ENCODE data around the gene POLR1H.

DNA sequence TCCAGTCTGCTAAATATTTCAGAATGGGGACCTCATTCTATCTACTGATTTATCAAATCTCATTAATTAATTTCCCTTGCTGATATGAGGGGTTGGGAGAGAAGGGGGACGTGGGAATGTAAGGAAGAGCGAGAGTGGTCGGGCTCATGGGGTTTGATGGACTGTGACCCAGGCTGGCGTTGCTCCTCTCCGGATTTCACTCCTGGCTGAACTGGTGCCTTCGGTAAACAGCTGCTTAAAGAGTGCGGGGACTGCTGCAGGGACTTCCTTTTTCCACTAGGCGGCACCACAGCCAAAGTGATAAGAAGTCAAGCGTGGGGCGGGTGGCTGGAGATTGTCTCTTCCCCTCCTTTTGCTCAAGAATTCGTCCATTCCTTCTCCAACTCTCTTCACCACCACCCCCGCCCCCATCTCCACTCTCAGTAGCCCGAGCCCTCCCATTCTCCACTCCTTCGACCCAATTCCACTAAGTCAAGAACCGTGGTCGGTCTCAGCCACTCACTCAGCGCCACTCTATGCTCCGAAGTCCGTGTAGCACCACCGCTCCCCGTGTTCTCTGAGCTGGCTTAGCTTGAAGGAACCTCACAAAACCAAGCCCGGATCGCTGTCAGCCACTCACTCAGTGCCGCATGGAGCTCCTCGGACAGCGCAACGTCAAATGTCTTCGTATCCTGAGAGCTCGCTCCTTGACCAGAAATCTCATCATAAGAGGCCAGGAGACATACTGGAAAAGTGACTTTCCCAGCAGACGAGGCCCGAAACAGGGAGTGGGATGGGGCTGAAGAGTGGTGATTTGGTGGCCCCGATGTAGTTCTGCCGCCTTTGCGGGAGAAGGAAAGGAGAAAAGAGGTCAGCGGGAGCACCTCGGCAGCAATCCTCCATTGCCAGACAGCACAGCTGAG, 42.2 kb downstream of the POLR1H start:
- TF ChIP-seq, protein P1, sequence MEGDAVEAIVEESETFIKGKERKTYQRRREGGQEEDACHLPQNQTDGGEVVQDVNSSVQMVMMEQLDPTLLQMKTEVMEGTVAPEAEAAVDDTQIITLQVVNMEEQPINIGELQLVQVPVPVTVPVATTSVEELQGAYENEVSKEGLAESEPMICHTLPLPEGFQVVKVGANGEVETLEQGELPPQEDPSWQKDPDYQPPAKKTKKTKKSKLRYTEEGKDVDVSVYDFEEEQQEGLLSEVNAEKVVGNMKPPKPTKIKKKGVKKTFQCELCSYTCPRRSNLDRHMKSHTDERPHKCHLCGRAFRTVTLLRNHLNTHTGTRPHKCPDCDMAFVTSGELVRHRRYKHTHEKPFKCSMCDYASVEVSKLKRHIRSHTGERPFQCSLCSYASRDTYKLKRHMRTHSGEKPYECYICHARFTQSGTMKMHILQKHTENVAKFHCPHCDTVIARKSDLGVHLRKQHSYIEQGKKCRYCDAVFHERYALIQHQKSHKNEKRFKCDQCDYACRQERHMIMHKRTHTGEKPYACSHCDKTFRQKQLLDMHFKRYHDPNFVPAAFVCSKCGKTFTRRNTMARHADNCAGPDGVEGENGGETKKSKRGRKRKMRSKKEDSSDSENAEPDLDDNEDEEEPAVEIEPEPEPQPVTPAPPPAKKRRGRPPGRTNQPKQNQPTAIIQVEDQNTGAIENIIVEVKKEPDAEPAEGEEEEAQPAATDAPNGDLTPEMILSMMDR (IDR thresholded peaks at IDR 0.05) = peak; percentile 84 to 96 (median 94)
- TF ChIP-seq POLR2A (IDR thresholded peaks at IDR 0.05) = no peak
